Adrenal gland (tissue), 12 donors: Measurements from ENCODE around the gene GFOD1. TPM values are rescaled to one million over a fixed set of nuclear protein-coding genes. Genes with fewer than 3 reads are reported as not detected.

Experiments used
- DNase-seq, 7 donors: peaks; one replicate each; pipeline ENCODE4 v3.0.0-alpha.2; 2019 to 2020
- H3K27ac ChIP-seq, 5 donors: fragments of 200-600 bp; sonication (generic) in 4 of 5; 1 replicate in 3 of 5; 2 replicates in 2 of 5; pipeline versions ENCODE4 v1.5.1 to v1.8.0; 2016 to 2020; ENCODE audit warnings: mild to moderate bottlenecking in 1 of 5
- H3K27me3 ChIP-seq: fragments of 200-600 bp; 2 replicates; pipeline ENCODE4 v1.8.0; 2021
- H3K36me3 ChIP-seq, 2 donors: fragments of 200-600 bp; replicated peaks in 1 of 2; 1 replicate in 1 of 2; 2 replicates in 1 of 2; pipeline versions ENCODE4 v1.5.1 to v1.8.0; 2018 to 2022
- H3K4me1 ChIP-seq, 2 donors: fragments of 200-600 bp; replicated peaks in 1 of 2; 1 replicate in 1 of 2; 2 replicates in 1 of 2; pipeline versions ENCODE4 v1.5.1 to v1.8.0; 2018 to 2021
- H3K4me3 ChIP-seq, 4 donors: fragments of 200-600 bp; sonication (generic) in 3 of 4; one replicate each; pipeline ENCODE4 v1.5.1; 2016 to 2018
- H3K9me3 ChIP-seq, 3 donors: fragments of 200-600 bp; sonication (generic) in 1 of 3; replicated peaks in 1 of 3; 1 replicate in 2 of 3; 2 replicates in 1 of 3; pipeline versions ENCODE4 v1.5.1 to v1.8.0; 2016 to 2021
- POLR2A ChIP-seq, 2 donors: fragments of 450-650 bp; IDR thresholded peaks; one replicate each; pipeline ENCODE4 v1.6.1; 2017; ENCODE audit warnings: antibody characterized with exemption in 2 of 2, mild to moderate bottlenecking in 2 of 2, moderate library complexity in 1 of 2
- WGBS, 4 donors: extraction: QIAGEN DNeasy Blood & Tissue Kit in 2 of 4; methylation state at CpG; one replicate each; pipeline versions ENCODE4 v1.1.5 to v1.1.7; 2013 to 2017; 5-methylcytosine and 5-hydroxymethylcytosine counted together
- intact Hi-C, 2 donors: fragments of 100-400 bp; cut with DNase I; formaldehyde crosslinking; loops; one replicate each; pipeline versions ENCODE4 v1.14.1 to v1.15.0; 2022 to 2023
- polyA plus RNA-seq, 3 donors: library from polyadenylated mRNA; stranded (reverse); fragments of 200-250 nt in 2 of 3; fragments of 350-450 nt in 1 of 3; fragmentation: Illumina TruSeq in 1 of 3; extraction: RNeasy Lipid Tissue Mini Kit (QIAGEN cat#74804) in 1 of 3; gene quantifications; one replicate each; pipeline ENCODE4 v1.2.3, GENCODE V29; 2013 to 2014
- total RNA-seq, 9 donors: library from RNA; depleted of rRNA in 4 of 9; stranded (reverse); fragments of >200 nt in 4 of 9; fragments of 120-200 nt in 1 of 9; fragmentation: NEBNext Ultra II Directional in 1 of 9; extraction: Animal tissue kit (Norgen Biotek cat#: 25700) in 1 of 9; gene quantifications; one replicate each; pipeline versions ENCODE4 v1.1.0 to v1.2.4, GENCODE V29; 2013 to 2023
- TF ChIP-seq, protein P1 (sequence below), 6 experiments: fragments of 450-650 bp in 4 of 6; fragments of 200-600 bp in 2 of 6; sonication (generic) in 1 of 6; IDR thresholded peaks; 1 replicate in 5 of 6; 2 replicates in 1 of 6; pipeline versions ENCODE4 v1.5.1 to v1.8.0; 2016 to 2021; ENCODE audit warnings: antibody characterized with exemption in 6 of 6, mild to moderate bottlenecking in 2 of 6, moderate library complexity in 1 of 6
- donor health status: healthy with polysubstance abuse.
- donor health status: Bipolar disorder and iron deficiency.
- donor health status: DM: yes; HTN: yes; CAD: no.
- donor health status: DM: no; HTN: no; CAD: no.
- donor health status: DM: no; HTN: no; CAD: no.
- donor health status: DM: yes; HTN: yes; CAD: no.

The GFOD1 gene
- total and polyA plus RNA-seq, 12 donors = 1.9 to 7.7 (median 4.1) TPM

- TF ChIP-seq, protein P1, sequence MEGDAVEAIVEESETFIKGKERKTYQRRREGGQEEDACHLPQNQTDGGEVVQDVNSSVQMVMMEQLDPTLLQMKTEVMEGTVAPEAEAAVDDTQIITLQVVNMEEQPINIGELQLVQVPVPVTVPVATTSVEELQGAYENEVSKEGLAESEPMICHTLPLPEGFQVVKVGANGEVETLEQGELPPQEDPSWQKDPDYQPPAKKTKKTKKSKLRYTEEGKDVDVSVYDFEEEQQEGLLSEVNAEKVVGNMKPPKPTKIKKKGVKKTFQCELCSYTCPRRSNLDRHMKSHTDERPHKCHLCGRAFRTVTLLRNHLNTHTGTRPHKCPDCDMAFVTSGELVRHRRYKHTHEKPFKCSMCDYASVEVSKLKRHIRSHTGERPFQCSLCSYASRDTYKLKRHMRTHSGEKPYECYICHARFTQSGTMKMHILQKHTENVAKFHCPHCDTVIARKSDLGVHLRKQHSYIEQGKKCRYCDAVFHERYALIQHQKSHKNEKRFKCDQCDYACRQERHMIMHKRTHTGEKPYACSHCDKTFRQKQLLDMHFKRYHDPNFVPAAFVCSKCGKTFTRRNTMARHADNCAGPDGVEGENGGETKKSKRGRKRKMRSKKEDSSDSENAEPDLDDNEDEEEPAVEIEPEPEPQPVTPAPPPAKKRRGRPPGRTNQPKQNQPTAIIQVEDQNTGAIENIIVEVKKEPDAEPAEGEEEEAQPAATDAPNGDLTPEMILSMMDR (IDR thresholded peaks at IDR 0.05) = no peak
- TF ChIP-seq POLR2A (IDR thresholded peaks at IDR 0.05) = no peak
- Histone ChIP-seq H3K36me3 (no peaks in the 10 kb centered on the region), H3K4me3 (no peak overlapping the region), H3K4me1 (no peaks in the 10 kb centered on the region), H3K27ac (no peak overlapping the region), H3K9me3 (no peaks in the 10 kb centered on the region), H3K27me3 (peaks cover 13% of the 10 kb centered on the region)
- 74 to 87% (median 84%) methylated on average over 4 of the region's 4 CpGs for WGBS, 4 donors
- DNase-seq = no peak
- intact Hi-C loops = loop anchor here in 1 of 2 donors (10.0 kb wide), 1 partner anchor 125 kb away; no protein-coding TSS in a partner anchor
These were observed 7.4 kb downstream of the GFOD1 start for GRCh38 chr6:13479971-13480434.

GRCh38 chr6:13479206-13479800, 8.1 kb downstream of the GFOD1 start:
- no peak for DNase-seq
- H3K36me3 ChIP-seq = no peaks in the 10 kb centered on the region
- no peak for TF ChIP-seq POLR2A (IDR thresholded peaks at IDR 0.05)
- TF ChIP-seq, protein P1 (IDR thresholded peaks at IDR 0.05) = no peak
- no peaks in the 10 kb centered on the region for H3K9me3 ChIP-seq
- H3K4me3 ChIP-seq = no peak overlapping the region
- H3K27ac ChIP-seq = no peak overlapping the region
- H3K4me1 ChIP-seq = no peaks in the 10 kb centered on the region
- WGBS, 4 donors = 65 to 83% (median 78%) methylated on average over 2 of the region's 2 CpGs
- intact Hi-C loops = loop anchor here in 1 of 2 donors (10.0 kb wide), 1 partner anchor 125 kb away; no protein-coding TSS in a partner anchor
- H3K27me3 ChIP-seq = peaks cover 7% of the 10 kb centered on the region

DNA sequence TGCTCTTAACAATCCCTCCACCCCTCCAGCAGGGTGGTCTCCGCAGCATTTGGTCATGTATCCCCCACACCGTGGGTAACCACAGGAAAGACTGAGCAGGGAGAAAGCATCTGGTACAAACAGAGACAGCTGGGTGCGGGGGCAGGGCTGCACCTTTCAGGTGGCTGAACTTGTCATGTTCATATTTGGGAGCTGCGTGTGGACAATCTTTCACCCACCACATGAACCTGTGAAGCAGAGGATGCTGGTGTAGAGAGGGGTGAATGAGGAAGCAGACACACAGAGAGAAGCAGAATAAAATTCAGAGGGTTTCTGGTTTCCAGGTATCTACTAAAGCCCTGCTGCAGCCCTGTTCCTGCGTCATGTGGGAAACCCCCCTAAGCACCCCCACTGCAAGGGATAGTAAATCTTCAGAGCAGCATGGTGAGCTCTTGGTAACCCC, 8.9 kb downstream of the GFOD1 start:
- Histone ChIP-seq H3K36me3 (no peaks in the 10 kb centered on the region), H3K27me3 (peaks cover 5% of the 10 kb centered on the region), H3K27ac (no peak overlapping the region), H3K4me1 (no peaks in the 10 kb centered on the region), H3K9me3 (no peaks in the 10 kb centered on the region), H3K4me3 (no peak overlapping the region)
- TF ChIP-seq POLR2A (IDR thresholded peaks at IDR 0.05) = no peak
- TF ChIP-seq, protein P1 (IDR thresholded peaks at IDR 0.05) = no peak
- 57 to 65% (median 61%) methylated on average over 5 of the region's 5 CpGs for WGBS, 4 donors
- DNase-seq = no peak
- intact Hi-C loops = loop anchor here in 1 of 2 donors (10.0 kb wide), 1 partner anchor 124 kb away; no protein-coding TSS in a partner anchor

- TF ChIP-seq POLR2A (IDR thresholded peaks at IDR 0.05) = no peak
- no peak for DNase-seq
- no peaks in the 10 kb centered on the region for H3K9me3 ChIP-seq
- no peaks in the 10 kb centered on the region for H3K27me3 ChIP-seq
- no peaks in the 10 kb centered on the region for H3K36me3 ChIP-seq
- no peak overlapping the region for H3K27ac ChIP-seq
- no peak overlapping the region for H3K4me3 ChIP-seq
- WGBS, 4 donors = 82 to 91% (median 85%) methylated on average over 3 of the region's 3 CpGs
- intact Hi-C loops = loop anchor here in 1 of 2 donors (10.0 kb wide), 1 partner anchor 120 kb away; no protein-coding TSS in a partner anchor
- H3K4me1 ChIP-seq = no peaks in the 10 kb centered on the region
These were observed 12.6 kb downstream of the GFOD1 start for GRCh38 chr6:13474787-13475186.
